ENCODE measurements around the gene HIVEP1.
"Not testable (repeated sequence)": the region's sequence is repeated elsewhere in the genome, so short reads cannot be mapped to it uniquely, and the experiment has no call there.

HIVEP1 gene

GRCh38 chr6:12170351-12171092, 158.4 kb downstream of the HIVEP1 start:
- Histone ChIP-seq H3K9ac (ENCODE audit: low read length in 5 of 5) (no peak overlapping the region), H3K4me1 (ENCODE audit: control insufficient read depth in 5 of 5, insufficient read depth in 5 of 5, low read length in 5 of 5) (peaks cover 0 to 11% (median 7%) of the 10 kb centered on the region in 5 donors), H3K36me3 (ENCODE audit: control insufficient read depth in 5 of 5, insufficient read depth in 5 of 5, low read length in 5 of 5) (no peaks in the 10 kb centered on the region), H3K9me3 (ENCODE audit: control insufficient read depth in 5 of 5, low read length in 5 of 5) (no peaks in the 10 kb centered on the region), H3K27me3 (ENCODE audit: control insufficient read depth in 5 of 5, insufficient read depth in 4 of 5, low read length in 5 of 5) (no peaks in the 10 kb centered on the region), H3K4me3 (ENCODE audit: low read depth in 1 of 5, low read length in 5 of 5) (no peak overlapping the region), H3K27ac (ENCODE audit: low read depth, low read length) (no peak overlapping the region)

GRCh38 chr6:12171717-12172116, 159.6 kb downstream of the HIVEP1 start:
- H3K4me1 ChIP-seq (ENCODE audit: control insufficient read depth in 5 of 5, insufficient read depth in 5 of 5, low read length in 5 of 5), result peaks cover 0 to 10% (median 7%) of the 10 kb centered on the region in 5 donors
- no peak overlapping the region for H3K4me3 ChIP-seq (ENCODE audit: low read depth in 1 of 5, low read length in 5 of 5)
- H3K27ac ChIP-seq (ENCODE audit: low read depth, low read length), result no peak overlapping the region
- no peaks in the 10 kb centered on the region for H3K27me3 ChIP-seq (ENCODE audit: control insufficient read depth in 5 of 5, insufficient read depth in 4 of 5, low read length in 5 of 5)
- H3K36me3 ChIP-seq (ENCODE audit: control insufficient read depth in 5 of 5, insufficient read depth in 5 of 5, low read length in 5 of 5), result no peaks in the 10 kb centered on the region
- no peak overlapping the region for H3K9ac ChIP-seq (ENCODE audit: low read length in 5 of 5)
- peaks cover 0 to under 1% (median 0%) of the 10 kb centered on the region in 5 donors for H3K9me3 ChIP-seq (ENCODE audit: control insufficient read depth in 5 of 5, low read length in 5 of 5)

- H3K4me1 ChIP-seq (ENCODE audit: control insufficient read depth in 5 of 5, insufficient read depth in 5 of 5, low read length in 5 of 5), result peaks cover 0 to 10% (median 7%) of the 10 kb centered on the region in 5 donors
- H3K4me3 ChIP-seq (ENCODE audit: low read depth in 1 of 5, low read length in 5 of 5), result no peak overlapping the region
- no peak overlapping the region for H3K9ac ChIP-seq (ENCODE audit: low read length in 5 of 5)
- no peaks in the 10 kb centered on the region for H3K27me3 ChIP-seq (ENCODE audit: control insufficient read depth in 5 of 5, insufficient read depth in 4 of 5, low read length in 5 of 5)
- no peaks in the 10 kb centered on the region for H3K36me3 ChIP-seq (ENCODE audit: control insufficient read depth in 5 of 5, insufficient read depth in 5 of 5, low read length in 5 of 5)
- H3K9me3 ChIP-seq (ENCODE audit: control insufficient read depth in 5 of 5, low read length in 5 of 5), result peaks cover 0 to 2% (median 0%) of the 10 kb centered on the region in 5 donors
- no peak overlapping the region for H3K27ac ChIP-seq (ENCODE audit: low read depth, low read length)
Measured at GRCh38 chr6:12172572-12172971, 160.5 kb downstream of the HIVEP1 start.

GRCh38 chr6:12173181-12173580, 161.1 kb downstream of the HIVEP1 start:
- Histone ChIP-seq H3K27ac (ENCODE audit: low read depth, low read length) (no peak overlapping the region), H3K36me3 (ENCODE audit: control insufficient read depth in 5 of 5, insufficient read depth in 5 of 5, low read length in 5 of 5) (no peaks in the 10 kb centered on the region), H3K4me1 (ENCODE audit: control insufficient read depth in 5 of 5, insufficient read depth in 5 of 5, low read length in 5 of 5) (peaks cover 0 to 10% (median 7%) of the 10 kb centered on the region in 5 donors), H3K9me3 (ENCODE audit: control insufficient read depth in 5 of 5, low read length in 5 of 5) (peaks cover 0 to 2% (median 0%) of the 10 kb centered on the region in 5 donors), H3K27me3 (ENCODE audit: control insufficient read depth in 5 of 5, insufficient read depth in 4 of 5, low read length in 5 of 5) (no peaks in the 10 kb centered on the region), H3K4me3 (ENCODE audit: low read depth in 1 of 5, low read length in 5 of 5) (no peak overlapping the region), H3K9ac (ENCODE audit: low read length in 5 of 5) (no peak overlapping the region)

- Histone ChIP-seq H3K27me3 (ENCODE audit: control insufficient read depth in 5 of 5, insufficient read depth in 4 of 5, low read length in 5 of 5) (no peaks in the 10 kb centered on the region), H3K36me3 (ENCODE audit: control insufficient read depth in 5 of 5, insufficient read depth in 5 of 5, low read length in 5 of 5) (no peaks in the 10 kb centered on the region), H3K27ac (ENCODE audit: low read depth, low read length) (no peak overlapping the region), H3K9ac (ENCODE audit: low read length in 5 of 5) (no peak overlapping the region), H3K4me1 (ENCODE audit: control insufficient read depth in 5 of 5, insufficient read depth in 5 of 5, low read length in 5 of 5) (peaks cover 0 to 13% (median 7%) of the 10 kb centered on the region in 5 donors), H3K4me3 (ENCODE audit: low read depth in 1 of 5, low read length in 5 of 5) (no peak overlapping the region), H3K9me3 (ENCODE audit: control insufficient read depth in 5 of 5, low read length in 5 of 5) (peaks cover 0 to 2% (median 0%) of the 10 kb centered on the region in 5 donors)
Measured at GRCh38 chr6:12173661-12174060, 161.5 kb downstream of the HIVEP1 start.

- Histone ChIP-seq H3K36me3 (ENCODE audit: control insufficient read depth in 5 of 5, insufficient read depth in 5 of 5, low read length in 5 of 5) (no peaks in the 10 kb centered on the region), H3K4me1 (ENCODE audit: control insufficient read depth in 5 of 5, insufficient read depth in 5 of 5, low read length in 5 of 5) (peaks cover 0 to 13% (median 7%) of the 10 kb centered on the region in 5 donors), H3K4me3 (ENCODE audit: low read depth in 1 of 5, low read length in 5 of 5) (no peak overlapping the region), H3K27me3 (ENCODE audit: control insufficient read depth in 5 of 5, insufficient read depth in 4 of 5, low read length in 5 of 5) (no peaks in the 10 kb centered on the region), H3K27ac (ENCODE audit: low read depth, low read length) (no peak overlapping the region), H3K9me3 (ENCODE audit: control insufficient read depth in 5 of 5, low read length in 5 of 5) (peaks cover 0 to 2% (median 0%) of the 10 kb centered on the region in 5 donors), H3K9ac (ENCODE audit: low read length in 5 of 5) (no peak overlapping the region)
Measured at GRCh38 chr6:12174878-12175277, 162.8 kb downstream of the HIVEP1 start.

- peaks cover 0 to 2% (median 0%) of the 10 kb centered on the region in 5 donors for H3K9me3 ChIP-seq (ENCODE audit: control insufficient read depth in 5 of 5, low read length in 5 of 5)
- H3K9ac ChIP-seq (ENCODE audit: low read length in 5 of 5), result no peak overlapping the region
- no peak overlapping the region for H3K27ac ChIP-seq (ENCODE audit: low read depth, low read length)
- no peaks in the 10 kb centered on the region for H3K36me3 ChIP-seq (ENCODE audit: control insufficient read depth in 5 of 5, insufficient read depth in 5 of 5, low read length in 5 of 5)
- H3K4me3 ChIP-seq (ENCODE audit: low read depth in 1 of 5, low read length in 5 of 5), result no peak overlapping the region
- no peaks in the 10 kb centered on the region for H3K27me3 ChIP-seq (ENCODE audit: control insufficient read depth in 5 of 5, insufficient read depth in 4 of 5, low read length in 5 of 5)
- peaks cover 0 to 7% (median 1%) of the 10 kb centered on the region in 5 donors for H3K4me1 ChIP-seq (ENCODE audit: control insufficient read depth in 5 of 5, insufficient read depth in 5 of 5, low read length in 5 of 5)
Measured at GRCh38 chr6:12175626-12176025, 163.5 kb downstream of the HIVEP1 start.

GRCh38 chr6:12176782-12177181, 164.7 kb downstream of the HIVEP1 start:
- H3K9ac ChIP-seq (ENCODE audit: low read length in 5 of 5); H3K27ac ChIP-seq (ENCODE audit: low read depth, low read length); H3K9me3 ChIP-seq (ENCODE audit: control insufficient read depth in 5 of 5, low read length in 5 of 5); H3K4me1 ChIP-seq (ENCODE audit: control insufficient read depth in 5 of 5, insufficient read depth in 5 of 5, low read length in 5 of 5); H3K27me3 ChIP-seq (ENCODE audit: control insufficient read depth in 5 of 5, insufficient read depth in 4 of 5, low read length in 5 of 5); H3K4me3 ChIP-seq (ENCODE audit: low read depth in 1 of 5, low read length in 5 of 5); H3K36me3 ChIP-seq (ENCODE audit: control insufficient read depth in 5 of 5, insufficient read depth in 5 of 5, low read length in 5 of 5): not testable (repeated sequence)

- Histone ChIP-seq H3K9me3 (ENCODE audit: control insufficient read depth in 5 of 5, low read length in 5 of 5) (peaks cover 0 to 2% (median 0%) of the 10 kb centered on the region in 5 donors), H3K27me3 (ENCODE audit: control insufficient read depth in 5 of 5, insufficient read depth in 4 of 5, low read length in 5 of 5) (no peaks in the 10 kb centered on the region), H3K4me1 (ENCODE audit: control insufficient read depth in 5 of 5, insufficient read depth in 5 of 5, low read length in 5 of 5) (peaks cover 0 to 3% (median 0%) of the 10 kb centered on the region in 5 donors), H3K4me3 (ENCODE audit: low read depth in 1 of 5, low read length in 5 of 5) (no peak overlapping the region), H3K36me3 (ENCODE audit: control insufficient read depth in 5 of 5, insufficient read depth in 5 of 5, low read length in 5 of 5) (no peaks in the 10 kb centered on the region), H3K9ac (ENCODE audit: low read length in 5 of 5) (no peak overlapping the region), H3K27ac (ENCODE audit: low read depth, low read length) (no peak overlapping the region)
Measured at GRCh38 chr6:12178521-12178920, 166.4 kb downstream of the HIVEP1 start.

- Histone ChIP-seq H3K36me3 (ENCODE audit: control insufficient read depth in 5 of 5, insufficient read depth in 5 of 5, low read length in 5 of 5) (no peaks in the 10 kb centered on the region), H3K27me3 (ENCODE audit: control insufficient read depth in 5 of 5, insufficient read depth in 4 of 5, low read length in 5 of 5) (no peaks in the 10 kb centered on the region), H3K9ac (ENCODE audit: low read length in 5 of 5) (no peak overlapping the region), H3K27ac (ENCODE audit: low read depth, low read length) (no peak overlapping the region), H3K4me3 (ENCODE audit: low read depth in 1 of 5, low read length in 5 of 5) (no peak overlapping the region), H3K9me3 (ENCODE audit: control insufficient read depth in 5 of 5, low read length in 5 of 5) (peaks cover 0 to 2% (median 0%) of the 10 kb centered on the region in 5 donors), H3K4me1 (ENCODE audit: control insufficient read depth in 5 of 5, insufficient read depth in 5 of 5, low read length in 5 of 5) (peaks cover 0 to 6% (median 0%) of the 10 kb centered on the region in 5 donors)
Measured at GRCh38 chr6:12181481-12181880, 169.4 kb downstream of the HIVEP1 start.

Data from subcutaneous abdominal adipose tissue (tissue), 5 donors.